ENCODE measurements around the gene FTO. TPM values are rescaled to one million over a fixed set of nuclear protein-coding genes. Genes with fewer than 3 reads are reported as not detected.

Gene FTO
- total RNA-seq, 1 donor from 2014 or later, result 98.6 TPM

GRCh38 chr16:53836142-53836541 lies 132.2 kb downstream of the FTO start:
- Histone ChIP-seq H3K4me1 (no peaks in the 10 kb centered on the region), H3K27ac (no peak overlapping the region), H3K4me3 (no peak overlapping the region), H3K27me3 (ENCODE audit: low read depth) (no peaks in the 10 kb centered on the region), H3K36me3 (no peaks in the 10 kb centered on the region), H3K9me3 (no peaks in the 10 kb centered on the region)
- intact Hi-C loops (cut with DNase I), result no loop called here
- DNase-seq, result no peak
- TF ChIP-seq CTCF (IDR thresholded peaks at IDR 0.05), result no peak
- ATAC-seq, result no peak

- TF ChIP-seq CTCF (IDR thresholded peaks at IDR 0.05), result no peak
- no peak for ATAC-seq
- DNase-seq, result no peak
- H3K27ac ChIP-seq, result no peak overlapping the region
- intact Hi-C loops (cut with DNase I), result no loop called here
- H3K4me1 ChIP-seq, result no peaks in the 10 kb centered on the region
- no peaks in the 10 kb centered on the region for H3K27me3 ChIP-seq (ENCODE audit: low read depth)
- no peaks in the 10 kb centered on the region for H3K9me3 ChIP-seq
- H3K36me3 ChIP-seq, result no peaks in the 10 kb centered on the region
- H3K4me3 ChIP-seq, result no peak overlapping the region
These were observed 132.7 kb downstream of the FTO start for GRCh38 chr16:53836680-53837079.

GRCh38 chr16:53837426-53837825 lies 133.5 kb downstream of the FTO start:
- TF ChIP-seq CTCF (IDR thresholded peaks at IDR 0.05), result no peak
- Histone ChIP-seq H3K4me3 (no peak overlapping the region), H3K36me3 (no peaks in the 10 kb centered on the region), H3K27ac (no peak overlapping the region), H3K4me1 (no peaks in the 10 kb centered on the region), H3K9me3 (no peaks in the 10 kb centered on the region), H3K27me3 (ENCODE audit: low read depth) (no peaks in the 10 kb centered on the region)
- DNase-seq (no peak), ATAC-seq (no peak)
- intact Hi-C loops (cut with DNase I), result no loop called here

GRCh38 chr16:53839150-53839549 lies 135.2 kb downstream of the FTO start:
- no peak for TF ChIP-seq CTCF (IDR thresholded peaks at IDR 0.05)
- no peaks in the 10 kb centered on the region for H3K4me1 ChIP-seq
- ATAC-seq, result no peak
- H3K9me3 ChIP-seq, result no peaks in the 10 kb centered on the region
- no peaks in the 10 kb centered on the region for H3K36me3 ChIP-seq
- no peak overlapping the region for H3K27ac ChIP-seq
- intact Hi-C loops (cut with DNase I), result no loop called here
- no peaks in the 10 kb centered on the region for H3K27me3 ChIP-seq (ENCODE audit: low read depth)
- H3K4me3 ChIP-seq, result no peak overlapping the region
- no peak for DNase-seq

GRCh38 chr16:53840456-53840855 lies 136.5 kb downstream of the FTO start:
- Histone ChIP-seq H3K4me3 (no peak overlapping the region), H3K27ac (no peak overlapping the region)

More at GRCh38 chr16:53840456-53840855, 136.5 kb downstream of the FTO start:
- Histone ChIP-seq H3K4me1 (no peaks in the 10 kb centered on the region), H3K9me3 (no peaks in the 10 kb centered on the region), H3K27me3 (ENCODE audit: low read depth) (no peaks in the 10 kb centered on the region), H3K36me3 (no peaks in the 10 kb centered on the region)
- ATAC-seq, result no peak
- TF ChIP-seq CTCF (IDR thresholded peaks at IDR 0.05), result no peak
- no peak for DNase-seq
- intact Hi-C loops (cut with DNase I), result no loop called here

All from lower lobe of right lung (tissue), 2 donors.